Lower leg skin (tissue), 3 donors: Measurements from ENCODE around the gene RTTN.

ENCODE experiments used
- POLR2A ChIP-seq, 2 donors: fragments of 450-650 bp; IDR thresholded peaks; one replicate each; pipeline ENCODE4 v1.6.1; 2016 to 2017; ENCODE audit warnings: antibody characterized with exemption in 2 of 2, mild to moderate bottlenecking in 1 of 2, moderate library complexity in 1 of 2
- TF ChIP-seq, protein P1 (sequence below), 3 donors: fragments of 450-650 bp; IDR thresholded peaks; one replicate each; pipeline ENCODE4 v1.5.1; 2016; ENCODE audit warnings: antibody characterized with exemption in 3 of 3, mild to moderate bottlenecking in 3 of 3, moderate library complexity in 2 of 3

DNA sequence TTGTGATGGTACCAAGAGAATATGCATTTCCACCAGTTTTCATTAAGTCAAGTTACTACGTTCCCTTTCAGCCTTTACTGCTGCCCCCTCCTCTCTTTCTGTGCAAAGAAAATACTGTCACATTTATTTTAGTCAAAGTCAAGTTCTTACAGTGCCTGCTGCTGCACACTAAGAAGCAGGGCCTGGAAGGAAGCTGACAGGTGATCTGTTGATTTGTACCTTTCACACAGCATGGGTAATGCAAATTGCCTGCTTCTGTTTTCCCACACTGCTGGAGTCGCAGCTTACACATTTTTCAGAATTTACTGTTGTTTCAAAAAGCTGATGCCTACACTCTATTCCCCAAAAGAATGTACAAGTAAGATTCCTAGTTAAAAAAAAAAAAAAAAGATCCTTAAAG is 209.1 kb downstream of the RTTN start:
- TF ChIP-seq, protein P1, sequence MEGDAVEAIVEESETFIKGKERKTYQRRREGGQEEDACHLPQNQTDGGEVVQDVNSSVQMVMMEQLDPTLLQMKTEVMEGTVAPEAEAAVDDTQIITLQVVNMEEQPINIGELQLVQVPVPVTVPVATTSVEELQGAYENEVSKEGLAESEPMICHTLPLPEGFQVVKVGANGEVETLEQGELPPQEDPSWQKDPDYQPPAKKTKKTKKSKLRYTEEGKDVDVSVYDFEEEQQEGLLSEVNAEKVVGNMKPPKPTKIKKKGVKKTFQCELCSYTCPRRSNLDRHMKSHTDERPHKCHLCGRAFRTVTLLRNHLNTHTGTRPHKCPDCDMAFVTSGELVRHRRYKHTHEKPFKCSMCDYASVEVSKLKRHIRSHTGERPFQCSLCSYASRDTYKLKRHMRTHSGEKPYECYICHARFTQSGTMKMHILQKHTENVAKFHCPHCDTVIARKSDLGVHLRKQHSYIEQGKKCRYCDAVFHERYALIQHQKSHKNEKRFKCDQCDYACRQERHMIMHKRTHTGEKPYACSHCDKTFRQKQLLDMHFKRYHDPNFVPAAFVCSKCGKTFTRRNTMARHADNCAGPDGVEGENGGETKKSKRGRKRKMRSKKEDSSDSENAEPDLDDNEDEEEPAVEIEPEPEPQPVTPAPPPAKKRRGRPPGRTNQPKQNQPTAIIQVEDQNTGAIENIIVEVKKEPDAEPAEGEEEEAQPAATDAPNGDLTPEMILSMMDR (IDR thresholded peaks at IDR 0.05), result no peak
- no peak for TF ChIP-seq POLR2A (IDR thresholded peaks at IDR 0.05)
